ENCODE data around the gene OPTC.

DNA sequence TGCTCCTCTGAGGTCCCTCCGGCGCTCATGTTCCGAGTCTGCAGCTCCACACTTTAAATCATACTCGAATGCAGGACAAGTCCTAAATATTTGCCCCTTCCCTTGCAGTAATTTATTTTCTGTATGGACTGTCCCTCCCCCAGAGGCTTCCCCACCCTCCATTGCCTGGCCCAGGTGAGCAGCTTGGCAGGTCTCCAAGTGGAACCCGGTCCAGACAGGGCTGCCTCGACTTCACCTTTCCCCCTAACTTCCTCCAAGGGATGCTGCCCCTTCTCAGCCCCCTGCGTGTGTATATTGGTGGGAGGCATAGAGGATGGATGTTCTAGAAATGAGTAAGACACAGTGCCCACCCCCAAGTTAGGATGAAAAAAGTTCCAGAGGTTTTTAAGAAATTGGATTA is 5.4 kb upstream of the OPTC start:
- TF ChIP-seq CTCF (IDR thresholded peaks at IDR 0.05) (no peak), POLR2A (IDR thresholded peaks at IDR 0.05) (no peak)
